Astrocyte of the cerebellum (primary cell): ENCODE results near the gene CCDC102B.

ENCODE experiments used
- DNase-seq: peaks from one replicate; pipeline ENCODE4 v3.0.0-alpha.2; 2011; ENCODE audit warnings: low read depth
- H3K4me3 ChIP-seq: 2 replicates; pipeline ENCODE4 v1.5.1; 2011; ENCODE audit warnings: mild to moderate bottlenecking, low read depth, low read length, moderate library complexity
- CTCF ChIP-seq: IDR thresholded peaks from 2 replicates; pipeline ENCODE4 v1.5.1; 2012; ENCODE audit warnings: low read length, low read depth, moderate library complexity, mild to moderate bottlenecking; ENCODE audit errors: missing control alignments
- in situ Hi-C: cut with HindIII; loops from 2 replicates; pipeline ENCODE4 v1.10.0; 2017; ENCODE audit warnings: low sequenced_read_pairs

CCDC102B gene

GRCh38 chr18:68791801-68792200 is 6.1 kb upstream of the CCDC102B start:
- no peak overlapping the region for H3K4me3 ChIP-seq
- no peak for TF ChIP-seq CTCF
- in situ Hi-C loops = no loop called here
- no peak for DNase-seq

- no peak overlapping the region for H3K4me3 ChIP-seq
- no peak for DNase-seq
- no peak for TF ChIP-seq CTCF
- in situ Hi-C loops = no loop called here
These were observed 3.9 kb upstream of the CCDC102B start for GRCh38 chr18:68793951-68794350.

GRCh38 chr18:68796936-68797690 is 767 bp upstream of the CCDC102B start:
- no peak overlapping the region for H3K4me3 ChIP-seq
- no peak for TF ChIP-seq CTCF
- DNase-seq = peak; percentile 67
- in situ Hi-C loops = no loop called here

GRCh38 chr18:68800075-68800474 is 2.2 kb downstream of the CCDC102B start:
- H3K4me3 ChIP-seq = no peak overlapping the region
- DNase-seq = no peak
- in situ Hi-C loops = no loop called here
- TF ChIP-seq CTCF = no peak

- peak; percentile 69 for DNase-seq
- no peak overlapping the region for H3K4me3 ChIP-seq
- in situ Hi-C loops = no loop called here
- no peak for TF ChIP-seq CTCF
These were observed 5.5 kb downstream of the CCDC102B start for GRCh38 chr18:68803356-68803755.

GRCh38 chr18:68817584-68817983 is 19.7 kb downstream of the CCDC102B start:
- in situ Hi-C loops = no loop called here
- no peak overlapping the region for H3K4me3 ChIP-seq
- DNase-seq = no peak
- no peak for TF ChIP-seq CTCF
